Neutrophil (primary cell): ENCODE measurements around the gene SIGLEC15.

Experiments
- H3K27ac ChIP-seq: fragments of 200-600 bp; sonication (generic); 2 replicates; pipeline ENCODE4 v1.5.1; 2016; ENCODE audit warnings: mild to moderate bottlenecking, moderate library complexity
- H3K27me3 ChIP-seq: fragments of 200-600 bp; sonication (generic); 2 replicates; pipeline ENCODE4 v1.6.0; 2016; ENCODE audit warnings: mild to moderate bottlenecking
- H3K36me3 ChIP-seq: fragments of 200-600 bp; sonication (generic); 2 replicates; pipeline ENCODE4 v1.5.1; 2017
- H3K4me1 ChIP-seq, 2 experiments: fragments of 200-600 bp in 1 of 2; sonication (generic) in 1 of 2; 1 replicate in 1 of 2; 2 replicates in 1 of 2; pipeline versions ENCODE4 v1.5.1 to v1.6.1; 2013 to 2016; ENCODE audit warnings: low read depth in 1 of 2, low read length in 1 of 2, mild to moderate bottlenecking in 1 of 2, moderate library complexity in 1 of 2; ENCODE audit not compliant: control insufficient read depth in 1 of 2, insufficient read depth in 1 of 2
- H3K4me3 ChIP-seq, 2 experiments: fragments of 200-600 bp in 1 of 2; sonication (generic) in 1 of 2; 1 replicate in 1 of 2; 2 replicates in 1 of 2; pipeline ENCODE4 v1.5.1; 2013 to 2016; ENCODE audit warnings: low read depth in 1 of 2, low read length in 1 of 2, mild to moderate bottlenecking in 1 of 2, moderate library complexity in 1 of 2
- H3K9me3 ChIP-seq: fragments of 200-600 bp; sonication (generic); 2 replicates; pipeline ENCODE4 v1.5.1; 2016
- CTCF ChIP-seq: fragments of 200-600 bp; sonication (generic); IDR thresholded peaks from 2 replicates; pipeline ENCODE4 v1.5.1; 2016; ENCODE audit warnings: antibody characterized with exemption

SIGLEC15 gene

GRCh38 chr18:45833846-45834245 is 8.4 kb downstream of the SIGLEC15 start:
- Histone ChIP-seq H3K4me3 (no peak overlapping the region), H3K4me1 (peaks cover 24 to 28% of the 10 kb centered on the region in 2 experiments), H3K27me3 (peaks cover 41% of the 10 kb centered on the region), H3K36me3 (no peaks in the 10 kb centered on the region), H3K9me3 (no peaks in the 10 kb centered on the region), H3K27ac (no peak overlapping the region)
- no peak for TF ChIP-seq CTCF

GRCh38 chr18:45834306-45834705 is 8.8 kb downstream of the SIGLEC15 start:
- Histone ChIP-seq H3K27me3 (peaks cover 45% of the 10 kb centered on the region), H3K4me3 (no peak overlapping the region), H3K9me3 (no peaks in the 10 kb centered on the region), H3K27ac (no peak overlapping the region), H3K4me1 (peaks cover 20 to 27% of the 10 kb centered on the region in 2 experiments), H3K36me3 (no peaks in the 10 kb centered on the region)
- no peak for TF ChIP-seq CTCF

- no peak overlapping the region for H3K4me3 ChIP-seq
Observed at GRCh38 chr18:45835057-45835636, 9.7 kb downstream of the SIGLEC15 start.

GRCh38 chr18:45836242-45837205 is 11.0 kb downstream of the SIGLEC15 start:
- peaks cover 57% of the 10 kb centered on the region for H3K27me3 ChIP-seq
- no peak overlapping the region for H3K27ac ChIP-seq
- H3K4me3 ChIP-seq = no peak overlapping the region
- H3K4me1 ChIP-seq = peaks cover 17 to 23% of the 10 kb centered on the region in 2 experiments
- no peaks in the 10 kb centered on the region for H3K36me3 ChIP-seq
- no peaks in the 10 kb centered on the region for H3K9me3 ChIP-seq
- TF ChIP-seq CTCF = no peak

More at GRCh38 chr18:45835057-45835636, 9.7 kb downstream of the SIGLEC15 start:
- H3K27me3 ChIP-seq = peaks cover 54% of the 10 kb centered on the region
- H3K27ac ChIP-seq = no peak overlapping the region
- H3K9me3 ChIP-seq = no peaks in the 10 kb centered on the region
- TF ChIP-seq CTCF = no peak
- peaks cover 17 to 23% of the 10 kb centered on the region in 2 experiments for H3K4me1 ChIP-seq
- no peaks in the 10 kb centered on the region for H3K36me3 ChIP-seq

- peak overlapping the region in 1 of 2 experiments; percentile 24 for H3K4me3 ChIP-seq
- H3K27ac ChIP-seq = no peak overlapping the region
- peaks cover 57% of the 10 kb centered on the region for H3K27me3 ChIP-seq
- no peak for TF ChIP-seq CTCF
- H3K36me3 ChIP-seq = no peaks in the 10 kb centered on the region
- H3K4me1 ChIP-seq = peaks cover 17 to 23% of the 10 kb centered on the region in 2 experiments
- no peaks in the 10 kb centered on the region for H3K9me3 ChIP-seq
Observed at GRCh38 chr18:45837283-45838070, 12.0 kb downstream of the SIGLEC15 start.
